ENCODE results near the gene CA9. TPM values are rescaled to one million over a fixed set of nuclear protein-coding genes. Genes with fewer than 3 reads are reported as not detected.

CA9 gene
- total RNA-seq, 1 donor, result 0.45 TPM

GRCh38 chr9:35669331-35670145 is 4.2 kb upstream of the CA9 start:
- no peak for DNase-seq (ENCODE audit: low read depth)
- TF ChIP-seq CTCF (IDR thresholded peaks at IDR 0.05; ENCODE audit: insufficient read depth, low read length), result no peak
- no peak overlapping the region for H3K4me3 ChIP-seq (ENCODE audit: low read depth, low read length)

- no peak for DNase-seq (ENCODE audit: low read depth)
- no peak overlapping the region for H3K4me3 ChIP-seq (ENCODE audit: low read depth, low read length)
- TF ChIP-seq CTCF (IDR thresholded peaks at IDR 0.05; ENCODE audit: insufficient read depth, low read length), result no peak
These were observed 265 bp downstream of the CA9 start for GRCh38 chr9:35674025-35674361.

GRCh38 chr9:35675204-35675603 is 1.5 kb downstream of the CA9 start:
- no peak overlapping the region for H3K4me3 ChIP-seq (ENCODE audit: low read depth, low read length)
- TF ChIP-seq CTCF (IDR thresholded peaks at IDR 0.05; ENCODE audit: insufficient read depth, low read length), result no peak
- DNase-seq (ENCODE audit: low read depth), result no peak

- peak overlapping the region; percentile 60 for H3K4me3 ChIP-seq (ENCODE audit: low read depth, low read length)
These were observed 2.1 kb downstream of the CA9 start for GRCh38 chr9:35675732-35676392.

GRCh38 chr9:35679091-35679490 is 5.4 kb downstream of the CA9 start:
- no peak overlapping the region for H3K4me3 ChIP-seq (ENCODE audit: low read depth, low read length)
- no peak for DNase-seq (ENCODE audit: low read depth)
- no peak for TF ChIP-seq CTCF (IDR thresholded peaks at IDR 0.05; ENCODE audit: insufficient read depth, low read length)

More at GRCh38 chr9:35675732-35676392, 2.1 kb downstream of the CA9 start:
- DNase-seq (ENCODE audit: low read depth), result no peak
- no peak for TF ChIP-seq CTCF (IDR thresholded peaks at IDR 0.05; ENCODE audit: insufficient read depth, low read length)

GRCh38 chr9:35679766-35680330 is 6.1 kb downstream of the CA9 start:
- no peak for DNase-seq (ENCODE audit: low read depth)
- no peak overlapping the region for H3K4me3 ChIP-seq (ENCODE audit: low read depth, low read length)
- no peak for TF ChIP-seq CTCF (IDR thresholded peaks at IDR 0.05; ENCODE audit: insufficient read depth, low read length)

All from fibroblast of the aortic adventitia (primary cell).